Thyroid gland (tissue), 4 donors: Measurements from ENCODE around the gene ILDR2.

Source experiments
- CTCF ChIP-seq, 6 experiments: fragments of 200-600 bp in 3 of 6; fragments of 450-650 bp in 3 of 6; sonication (generic) in 3 of 6; IDR thresholded peaks; one replicate each; pipeline ENCODE4 v1.5.1; 2016 to 2019; ENCODE audit warnings: antibody characterized with exemption in 6 of 6, mild to moderate bottlenecking in 2 of 6, inconsistent platforms in 1 of 6, moderate library complexity in 1 of 6
- POLR2A ChIP-seq, 2 donors: fragments of 450-650 bp; IDR thresholded peaks; one replicate each; pipeline ENCODE4 v1.6.1; 2017; ENCODE audit warnings: antibody characterized with exemption in 2 of 2, mild to moderate bottlenecking in 2 of 2, moderate library complexity in 1 of 2

- TF ChIP-seq CTCF (IDR thresholded peaks at IDR 0.05) (no peak), POLR2A (IDR thresholded peaks at IDR 0.05) (no peak)
Observed at GRCh38 chr1:166915042-166915441, 60.3 kb downstream of the ILDR2 start.
